ENCODE measurements around the gene FBXW8. TPM values are rescaled to one million over a fixed set of nuclear protein-coding genes. Genes with fewer than 3 reads are reported as not detected.

The FBXW8 gene
- total RNA-seq, 1 donor from 2014 or later, result 32.1 TPM

- H3K36me3 Mint-ChIP-seq (ENCODE audit: unreplicated experiment), result peaks cover 42% of the 10 kb centered on the region
- no peaks in the 10 kb centered on the region for H3K27me3 Mint-ChIP-seq (ENCODE audit: unreplicated experiment)
- TF ChIP-seq CTCF (IDR thresholded peaks at IDR 0.05), result no peak
- H3K4me3 Mint-ChIP-seq (ENCODE audit: unreplicated experiment), result no peak overlapping the region
- H3K27ac Mint-ChIP-seq (ENCODE audit: unreplicated experiment), result no peak overlapping the region
- H3K4me1 Mint-ChIP-seq (ENCODE audit: unreplicated experiment), result peaks cover 4% of the 10 kb centered on the region
- DNase-seq (ENCODE audit: extremely low spot score, unreplicated experiment), result no peak
- peaks cover 5% of the 10 kb centered on the region for H3K9me3 Mint-ChIP-seq (ENCODE audit: unreplicated experiment)
Observed at GRCh38 chr12:117018685-117019084, 107.9 kb downstream of the FBXW8 start.

GRCh38 chr12:117019866-117020265 lies 109.1 kb downstream of the FBXW8 start:
- TF ChIP-seq CTCF (IDR thresholded peaks at IDR 0.05), result no peak
- Mint-ChIP-seq H3K36me3 (ENCODE audit: unreplicated experiment) (peaks cover 33% of the 10 kb centered on the region), H3K4me3 (ENCODE audit: unreplicated experiment) (no peak overlapping the region), H3K27ac (ENCODE audit: unreplicated experiment) (no peak overlapping the region), H3K9me3 (ENCODE audit: unreplicated experiment) (no peaks in the 10 kb centered on the region), H3K4me1 (ENCODE audit: unreplicated experiment) (peaks cover 4% of the 10 kb centered on the region), H3K27me3 (ENCODE audit: unreplicated experiment) (no peaks in the 10 kb centered on the region)
- no peak for DNase-seq (ENCODE audit: extremely low spot score, unreplicated experiment)

GRCh38 chr12:117020536-117021220 lies 109.9 kb downstream of the FBXW8 start:
- Mint-ChIP-seq H3K4me1 (ENCODE audit: unreplicated experiment) (peaks cover 6% of the 10 kb centered on the region), H3K4me3 (ENCODE audit: unreplicated experiment) (no peak overlapping the region), H3K36me3 (ENCODE audit: unreplicated experiment) (peaks cover 26% of the 10 kb centered on the region), H3K27me3 (ENCODE audit: unreplicated experiment) (no peaks in the 10 kb centered on the region), H3K9me3 (ENCODE audit: unreplicated experiment) (no peaks in the 10 kb centered on the region), H3K27ac (ENCODE audit: unreplicated experiment) (no peak overlapping the region)
- no peak for DNase-seq (ENCODE audit: extremely low spot score, unreplicated experiment)
- TF ChIP-seq CTCF (IDR thresholded peaks at IDR 0.05), result no peak

GRCh38 chr12:117022465-117022864 lies 111.7 kb downstream of the FBXW8 start:
- H3K27me3 Mint-ChIP-seq (ENCODE audit: unreplicated experiment), result no peaks in the 10 kb centered on the region
- H3K4me3 Mint-ChIP-seq (ENCODE audit: unreplicated experiment), result no peak overlapping the region
- DNase-seq (ENCODE audit: extremely low spot score, unreplicated experiment), result no peak
- H3K36me3 Mint-ChIP-seq (ENCODE audit: unreplicated experiment), result peaks cover 18% of the 10 kb centered on the region
- TF ChIP-seq CTCF (IDR thresholded peaks at IDR 0.05), result no peak
- H3K4me1 Mint-ChIP-seq (ENCODE audit: unreplicated experiment), result peaks cover 9% of the 10 kb centered on the region
- H3K9me3 Mint-ChIP-seq (ENCODE audit: unreplicated experiment), result no peaks in the 10 kb centered on the region
- no peak overlapping the region for H3K27ac Mint-ChIP-seq (ENCODE audit: unreplicated experiment)

- H3K4me3 Mint-ChIP-seq (ENCODE audit: unreplicated experiment), result no peak overlapping the region
- DNase-seq (ENCODE audit: extremely low spot score, unreplicated experiment), result no peak
Observed at GRCh38 chr12:117023998-117024960, 113.5 kb downstream of the FBXW8 start.

More at GRCh38 chr12:117023998-117024960, 113.5 kb downstream of the FBXW8 start:
- H3K9me3 Mint-ChIP-seq (ENCODE audit: unreplicated experiment), result no peaks in the 10 kb centered on the region
- H3K36me3 Mint-ChIP-seq (ENCODE audit: unreplicated experiment), result peaks cover 18% of the 10 kb centered on the region
- H3K4me1 Mint-ChIP-seq (ENCODE audit: unreplicated experiment), result peaks cover 9% of the 10 kb centered on the region
- TF ChIP-seq CTCF (IDR thresholded peaks at IDR 0.05), result no peak
- H3K27ac Mint-ChIP-seq (ENCODE audit: unreplicated experiment), result no peak overlapping the region
- H3K27me3 Mint-ChIP-seq (ENCODE audit: unreplicated experiment), result no peaks in the 10 kb centered on the region
